ENCODE measurements around the gene RAD18. TPM values are rescaled to one million over a fixed set of nuclear protein-coding genes. Genes with fewer than 3 reads are reported as not detected.

The RAD18 gene
- total RNA-seq, 4 donors from 2014 or later: 5.3 to 17.6 (median 11.6) TPM

GRCh38 chr3:8990266-8991215, 27.3 kb upstream of the RAD18 start:
- no peak for TF ChIP-seq CTCF (IDR thresholded peaks at IDR 0.05)
- TF ChIP-seq POLR2A (IDR thresholded peaks at IDR 0.05): no peak
- H3K27ac ChIP-seq: no peak overlapping the region
- intact Hi-C loops (cut with DNase I; ENCODE audit: low total_unique reads): loop anchor here (10.0 kb wide), 1 partner anchor 74 kb away; no protein-coding TSS in a partner anchor
- DNase-seq: no peak
- no peak overlapping the region for H3K4me3 ChIP-seq
- H3K27me3 ChIP-seq: no peaks in the 10 kb centered on the region
- H3K9me3 ChIP-seq: no peaks in the 10 kb centered on the region
- no peaks in the 10 kb centered on the region for H3K4me1 ChIP-seq
- H3K36me3 ChIP-seq: no peaks in the 10 kb centered on the region

- intact Hi-C loops (cut with DNase I; ENCODE audit: low total_unique reads): no loop called here
- Histone ChIP-seq H3K27ac (no peak overlapping the region), H3K27me3 (no peaks in the 10 kb centered on the region), H3K4me3 (no peak overlapping the region), H3K4me1 (no peaks in the 10 kb centered on the region), H3K9me3 (no peaks in the 10 kb centered on the region), H3K36me3 (no peaks in the 10 kb centered on the region)
- DNase-seq: no peak
- TF ChIP-seq POLR2A (IDR thresholded peaks at IDR 0.05) (no peak), CTCF (IDR thresholded peaks at IDR 0.05) (no peak)
Observed at GRCh38 chr3:8988791-8989558, 25.7 kb upstream of the RAD18 start.

- intact Hi-C loops (cut with DNase I; ENCODE audit: low total_unique reads): no loop called here
- TF ChIP-seq POLR2A (IDR thresholded peaks at IDR 0.05): no peak
- TF ChIP-seq CTCF (IDR thresholded peaks at IDR 0.05): no peak
- no peak for DNase-seq
Observed at GRCh38 chr3:8988384-8988655, 25.0 kb upstream of the RAD18 start.

GRCh38 chr3:8987645-8988383, 24.5 kb upstream of the RAD18 start:
- intact Hi-C loops (cut with DNase I; ENCODE audit: low total_unique reads): no loop called here
- peak; percentile 49 to 50 for DNase-seq

More at GRCh38 chr3:8988384-8988655, 25.0 kb upstream of the RAD18 start:
- Histone ChIP-seq H3K27ac (no peak overlapping the region), H3K4me3 (no peak overlapping the region), H3K4me1 (no peaks in the 10 kb centered on the region), H3K36me3 (no peaks in the 10 kb centered on the region), H3K27me3 (no peaks in the 10 kb centered on the region), H3K9me3 (no peaks in the 10 kb centered on the region)

More at GRCh38 chr3:8987645-8988383, 24.5 kb upstream of the RAD18 start:
- Histone ChIP-seq H3K4me1 (no peaks in the 10 kb centered on the region), H3K4me3 (no peak overlapping the region), H3K27me3 (no peaks in the 10 kb centered on the region), H3K27ac (no peak overlapping the region), H3K9me3 (no peaks in the 10 kb centered on the region), H3K36me3 (no peaks in the 10 kb centered on the region)
- no peak for TF ChIP-seq POLR2A (IDR thresholded peaks at IDR 0.05)
- TF ChIP-seq CTCF (IDR thresholded peaks at IDR 0.05): peak; percentile 45 to 73 (median 56)
